K562 (cell line): ENCODE results near the gene SYCP2.
A peak's percentile ranks its signal among the peaks of the same experiment; 100 is the strongest.

Experiments
- CBFA2T2 ChIP-seq: fragments of 450-650 bp; conservative IDR thresholded peaks from 2 replicates; pipeline ENCODE4 v1.6.1; 2017; ENCODE audit warnings: mild to moderate bottlenecking
- CBX8 ChIP-seq: fragments of 200-600 bp; sonication (generic); IDR thresholded peaks from 2 replicates; pipeline ENCODE4 v1.6.1; 2012; ENCODE audit warnings: borderline replicate concordance, mixed run types, low read depth, mild to moderate bottlenecking, moderate library complexity, mixed read lengths, low read length, control low read depth, inconsistent platforms; ENCODE audit not compliant: poor library complexity, severe bottlenecking; ENCODE audit errors: extremely low read depth
- CREB1 ChIP-seq, 2 experiments: sonication (generic) in 1 of 2; formaldehyde crosslinking in 1 of 2; IDR thresholded peaks; 2 replicates each; pipeline versions ENCODE4 v1.6.1 to v1.8.0; 2012 to 2022; ENCODE audit warnings: inconsistent platforms in 1 of 2, mild to moderate bottlenecking in 1 of 2, missing genetic modification reagents in 1 of 2, moderate library complexity in 1 of 2
- JUND ChIP-seq, 2 experiments: IDR thresholded peaks; 2 replicates in 1 of 2; 3 replicates in 1 of 2; pipeline ENCODE4 v1.6.1; 2011; ENCODE audit warnings: borderline replicate concordance in 2 of 2, low read depth in 2 of 2, low read length in 2 of 2, improper control_type of control experiment in 1 of 2, missing biosample characterization in 1 of 2, missing genetic modification characterization in 1 of 2, missing genetic modification reagents in 1 of 2
- SRF ChIP-seq, 2 experiments: fragments of 250-450, 450-650 bp in 1 of 2; sonication (Bioruptor Pico) in 1 of 2; sonication (generic) in 1 of 2; formaldehyde crosslinking; IDR thresholded peaks; 2 replicates each; pipeline versions ENCODE4 v1.5.0 to v1.5.1; 2020 to 2022; ENCODE audit warnings: mild to moderate bottlenecking in 1 of 2, missing genetic modification reagents in 1 of 2
- ZNF347 ChIP-seq: fragments of 450-650 bp; formaldehyde crosslinking; IDR thresholded peaks from 2 replicates; pipeline ENCODE4 v1.4.0; 2020; ENCODE audit warnings: low read depth, mild to moderate bottlenecking, moderate library complexity
- TF ChIP-seq, protein P1 (sequence below): fragments of 200-800 bp; sonication (Bioruptor generic); IDR thresholded peaks from 2 replicates; pipeline ENCODE4 v1.6.1; 2016; ENCODE audit warnings: missing genetic modification characterization, missing compliant biosample characterization
- TF ChIP-seq, protein P2 (sequence below), 3 experiments: IDR thresholded peaks in 2 of 3; conservative IDR thresholded peaks in 1 of 3; 2 replicates each; pipeline ENCODE4 v1.5.1; 2011 to 2012; ENCODE audit warnings: low read length in 3 of 3, mild to moderate bottlenecking in 3 of 3, control low read depth in 2 of 3, improper control_type of control experiment in 1 of 3, inconsistent platforms in 1 of 3, low read depth in 1 of 3, mixed read lengths in 1 of 3, moderate library complexity in 1 of 3; ENCODE audit not compliant: insufficient read depth in 2 of 3
- TF ChIP-seq, protein P3 (sequence below): fragments of 450-650 bp; IDR thresholded peaks from 2 replicates; pipeline ENCODE4 v1.7.1; 2018; ENCODE audit warnings: mild to moderate bottlenecking, low read depth; ENCODE audit not compliant: partially characterized antibody
- TF ChIP-seq, protein P4 (sequence below): fragments of 250-450 bp; sonication (Bioruptor Pico); IDR thresholded peaks from 2 replicates; pipeline ENCODE4 v1.5.0; 2020; ENCODE audit warnings: mild to moderate bottlenecking, borderline replicate concordance

DNA sequence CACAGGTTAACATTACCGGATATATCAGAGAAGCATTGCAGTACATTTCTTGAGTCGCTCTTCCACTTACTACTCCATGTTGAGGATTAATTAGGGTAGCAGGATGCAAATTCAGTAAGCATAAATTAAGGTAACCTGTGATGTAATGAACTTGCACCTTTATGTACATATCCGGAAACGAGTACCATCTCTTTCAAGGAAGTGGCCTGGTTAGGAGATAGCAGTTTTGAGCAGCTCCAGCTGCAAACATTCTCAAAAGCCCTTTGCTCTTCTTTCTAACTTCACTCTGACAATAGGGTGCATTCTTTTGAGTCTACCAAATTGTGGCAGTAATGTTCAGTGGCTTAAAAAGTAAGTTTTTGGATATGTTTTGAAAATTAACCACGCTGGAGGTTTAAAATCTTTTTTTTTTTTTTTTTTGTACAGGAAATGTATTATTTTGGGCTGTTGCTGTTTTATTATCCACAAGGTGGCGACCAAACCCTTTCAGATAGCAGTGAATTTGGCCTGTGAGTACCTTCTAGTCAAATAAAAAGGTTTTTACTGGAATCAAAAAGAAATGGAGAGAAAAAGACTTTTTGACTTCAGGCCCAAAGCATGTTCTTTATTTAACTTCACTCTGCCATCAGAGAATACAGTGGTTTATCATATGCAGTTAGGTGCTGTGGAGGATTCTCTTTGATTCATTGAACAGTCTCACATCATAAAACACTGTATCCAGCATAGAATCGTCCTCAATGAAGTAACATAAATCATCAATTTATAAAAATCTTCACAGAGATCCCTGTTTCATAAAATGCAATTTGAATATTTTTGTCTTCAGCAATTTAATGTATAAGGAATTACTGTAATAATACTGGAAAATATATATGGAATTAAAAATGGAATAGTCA lies 15.6 kb upstream of the SYCP2 start:
- TF ChIP-seq, protein P1, sequence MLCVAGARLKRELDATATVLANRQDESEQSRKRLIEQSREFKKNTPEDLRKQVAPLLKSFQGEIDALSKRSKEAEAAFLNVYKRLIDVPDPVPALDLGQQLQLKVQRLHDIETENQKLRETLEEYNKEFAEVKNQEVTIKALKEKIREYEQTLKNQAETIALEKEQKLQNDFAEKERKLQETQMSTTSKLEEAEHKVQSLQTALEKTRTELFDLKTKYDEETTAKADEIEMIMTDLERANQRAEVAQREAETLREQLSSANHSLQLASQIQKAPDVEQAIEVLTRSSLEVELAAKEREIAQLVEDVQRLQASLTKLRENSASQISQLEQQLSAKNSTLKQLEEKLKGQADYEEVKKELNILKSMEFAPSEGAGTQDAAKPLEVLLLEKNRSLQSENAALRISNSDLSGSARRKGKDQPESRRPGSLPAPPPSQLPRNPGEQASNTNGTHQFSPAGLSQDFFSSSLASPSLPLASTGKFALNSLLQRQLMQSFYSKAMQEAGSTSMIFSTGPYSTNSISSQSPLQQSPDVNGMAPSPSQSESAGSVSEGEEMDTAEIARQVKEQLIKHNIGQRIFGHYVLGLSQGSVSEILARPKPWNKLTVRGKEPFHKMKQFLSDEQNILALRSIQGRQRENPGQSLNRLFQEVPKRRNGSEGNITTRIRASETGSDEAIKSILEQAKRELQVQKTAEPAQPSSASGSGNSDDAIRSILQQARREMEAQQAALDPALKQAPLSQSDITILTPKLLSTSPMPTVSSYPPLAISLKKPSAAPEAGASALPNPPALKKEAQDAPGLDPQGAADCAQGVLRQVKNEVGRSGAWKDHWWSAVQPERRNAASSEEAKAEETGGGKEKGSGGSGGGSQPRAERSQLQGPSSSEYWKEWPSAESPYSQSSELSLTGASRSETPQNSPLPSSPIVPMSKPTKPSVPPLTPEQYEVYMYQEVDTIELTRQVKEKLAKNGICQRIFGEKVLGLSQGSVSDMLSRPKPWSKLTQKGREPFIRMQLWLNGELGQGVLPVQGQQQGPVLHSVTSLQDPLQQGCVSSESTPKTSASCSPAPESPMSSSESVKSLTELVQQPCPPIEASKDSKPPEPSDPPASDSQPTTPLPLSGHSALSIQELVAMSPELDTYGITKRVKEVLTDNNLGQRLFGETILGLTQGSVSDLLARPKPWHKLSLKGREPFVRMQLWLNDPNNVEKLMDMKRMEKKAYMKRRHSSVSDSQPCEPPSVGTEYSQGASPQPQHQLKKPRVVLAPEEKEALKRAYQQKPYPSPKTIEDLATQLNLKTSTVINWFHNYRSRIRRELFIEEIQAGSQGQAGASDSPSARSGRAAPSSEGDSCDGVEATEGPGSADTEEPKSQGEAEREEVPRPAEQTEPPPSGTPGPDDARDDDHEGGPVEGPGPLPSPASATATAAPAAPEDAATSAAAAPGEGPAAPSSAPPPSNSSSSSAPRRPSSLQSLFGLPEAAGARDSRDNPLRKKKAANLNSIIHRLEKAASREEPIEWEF (CRISPR knock-in tag) = no peak
- TF ChIP-seq, protein P2, sequence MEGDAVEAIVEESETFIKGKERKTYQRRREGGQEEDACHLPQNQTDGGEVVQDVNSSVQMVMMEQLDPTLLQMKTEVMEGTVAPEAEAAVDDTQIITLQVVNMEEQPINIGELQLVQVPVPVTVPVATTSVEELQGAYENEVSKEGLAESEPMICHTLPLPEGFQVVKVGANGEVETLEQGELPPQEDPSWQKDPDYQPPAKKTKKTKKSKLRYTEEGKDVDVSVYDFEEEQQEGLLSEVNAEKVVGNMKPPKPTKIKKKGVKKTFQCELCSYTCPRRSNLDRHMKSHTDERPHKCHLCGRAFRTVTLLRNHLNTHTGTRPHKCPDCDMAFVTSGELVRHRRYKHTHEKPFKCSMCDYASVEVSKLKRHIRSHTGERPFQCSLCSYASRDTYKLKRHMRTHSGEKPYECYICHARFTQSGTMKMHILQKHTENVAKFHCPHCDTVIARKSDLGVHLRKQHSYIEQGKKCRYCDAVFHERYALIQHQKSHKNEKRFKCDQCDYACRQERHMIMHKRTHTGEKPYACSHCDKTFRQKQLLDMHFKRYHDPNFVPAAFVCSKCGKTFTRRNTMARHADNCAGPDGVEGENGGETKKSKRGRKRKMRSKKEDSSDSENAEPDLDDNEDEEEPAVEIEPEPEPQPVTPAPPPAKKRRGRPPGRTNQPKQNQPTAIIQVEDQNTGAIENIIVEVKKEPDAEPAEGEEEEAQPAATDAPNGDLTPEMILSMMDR (IDR thresholded peaks at IDR 0.05 in 2 of 3, conservative IDR thresholded peaks at IDR 0.05 in 1 of 3; ENCODE audit: insufficient read depth in 2 of 3, low read depth in 1 of 3, low read length in 3 of 3) = peak; percentile 37 to 75 (median 51); a peak in 5 of 6 replicates
- TF ChIP-seq CBFA2T2 = no peak
- TF ChIP-seq, protein P3, sequence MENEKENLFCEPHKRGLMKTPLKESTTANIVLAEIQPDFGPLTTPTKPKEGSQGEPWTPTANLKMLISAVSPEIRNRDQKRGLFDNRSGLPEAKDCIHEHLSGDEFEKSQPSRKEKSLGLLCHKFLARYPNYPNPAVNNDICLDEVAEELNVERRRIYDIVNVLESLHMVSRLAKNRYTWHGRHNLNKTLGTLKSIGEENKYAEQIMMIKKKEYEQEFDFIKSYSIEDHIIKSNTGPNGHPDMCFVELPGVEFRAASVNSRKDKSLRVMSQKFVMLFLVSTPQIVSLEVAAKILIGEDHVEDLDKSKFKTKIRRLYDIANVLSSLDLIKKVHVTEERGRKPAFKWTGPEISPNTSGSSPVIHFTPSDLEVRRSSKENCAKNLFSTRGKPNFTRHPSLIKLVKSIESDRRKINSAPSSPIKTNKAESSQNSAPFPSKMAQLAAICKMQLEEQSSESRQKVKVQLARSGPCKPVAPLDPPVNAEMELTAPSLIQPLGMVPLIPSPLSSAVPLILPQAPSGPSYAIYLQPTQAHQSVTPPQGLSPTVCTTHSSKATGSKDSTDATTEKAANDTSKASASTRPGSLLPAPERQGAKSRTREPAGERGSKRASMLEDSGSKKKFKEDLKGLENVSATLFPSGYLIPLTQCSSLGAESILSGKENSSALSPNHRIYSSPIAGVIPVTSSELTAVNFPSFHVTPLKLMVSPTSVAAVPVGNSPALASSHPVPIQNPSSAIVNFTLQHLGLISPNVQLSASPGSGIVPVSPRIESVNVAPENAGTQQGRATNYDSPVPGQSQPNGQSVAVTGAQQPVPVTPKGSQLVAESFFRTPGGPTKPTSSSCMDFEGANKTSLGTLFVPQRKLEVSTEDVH = no peak
- TF ChIP-seq SRF (CRISPR knock-in tag; IDR thresholded peaks at IDR 0.05) = no peak
- TF ChIP-seq CBX8 = no peak
- no peak for TF ChIP-seq JUND (IDR thresholded peaks at IDR 0.05; ENCODE audit: borderline replicate concordance, low read depth, low read length)
- no peak for TF ChIP-seq JUND (tag; IDR thresholded peaks at IDR 0.05; ENCODE audit: borderline replicate concordance, low read depth, low read length)
- TF ChIP-seq, protein P4, sequence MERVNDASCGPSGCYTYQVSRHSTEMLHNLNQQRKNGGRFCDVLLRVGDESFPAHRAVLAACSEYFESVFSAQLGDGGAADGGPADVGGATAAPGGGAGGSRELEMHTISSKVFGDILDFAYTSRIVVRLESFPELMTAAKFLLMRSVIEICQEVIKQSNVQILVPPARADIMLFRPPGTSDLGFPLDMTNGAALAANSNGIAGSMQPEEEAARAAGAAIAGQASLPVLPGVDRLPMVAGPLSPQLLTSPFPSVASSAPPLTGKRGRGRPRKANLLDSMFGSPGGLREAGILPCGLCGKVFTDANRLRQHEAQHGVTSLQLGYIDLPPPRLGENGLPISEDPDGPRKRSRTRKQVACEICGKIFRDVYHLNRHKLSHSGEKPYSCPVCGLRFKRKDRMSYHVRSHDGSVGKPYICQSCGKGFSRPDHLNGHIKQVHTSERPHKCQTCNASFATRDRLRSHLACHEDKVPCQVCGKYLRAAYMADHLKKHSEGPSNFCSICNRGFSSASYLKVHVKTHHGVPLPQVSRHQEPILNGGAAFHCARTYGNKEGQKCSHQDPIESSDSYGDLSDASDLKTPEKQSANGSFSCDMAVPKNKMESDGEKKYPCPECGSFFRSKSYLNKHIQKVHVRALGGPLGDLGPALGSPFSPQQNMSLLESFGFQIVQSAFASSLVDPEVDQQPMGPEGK (CRISPR knock-in tag) = no peak
- no peak for TF ChIP-seq CREB1 (IDR thresholded peaks at IDR 0.05)
- TF ChIP-seq CREB1 (CRISPR knock-in tag; IDR thresholded peaks at IDR 0.05) = no peak
- TF ChIP-seq ZNF347 (CRISPR knock-in tag) = no peak
